ENCODE data around the gene PLCD1.

- TF ChIP-seq CTCF (IDR thresholded peaks at IDR 0.05) (no peak), POLR2A (IDR thresholded peaks at IDR 0.05) (no peak), POLR2AphosphoS5 (IDR thresholded peaks at IDR 0.05) (no peak)
These were observed 11.0 kb upstream of the PLCD1 start for GRCh38 chr3:38040401-38040800.
